Upper lobe of right lung (tissue), 1 donor: ENCODE results near the gene FRYL. TPM values are rescaled to one million over a fixed set of nuclear protein-coding genes. Genes with fewer than 3 reads are reported as not detected.

ENCODE experiments used
- ATAC-seq: fragments of 200-7000 bp; cut with Tn5 transposase; one replicate; pipeline ENCODE4 v1.9.1; 2020; ENCODE audit warnings: mild to moderate bottlenecking, moderate library complexity
- DNase-seq: peaks from one replicate; pipeline ENCODE4 v3.0.0-alpha.2; 2020
- H3K27ac ChIP-seq: fragments of 200-600 bp; one replicate; pipeline ENCODE4 v1.8.0; 2022
- H3K27me3 ChIP-seq: fragments of 200-600 bp; one replicate; pipeline ENCODE4 v1.8.0; 2022; ENCODE audit warnings: mild to moderate bottlenecking
- H3K36me3 ChIP-seq: fragments of 200-600 bp; one replicate; pipeline ENCODE4 v1.8.0; 2022
- H3K4me1 ChIP-seq: fragments of 200-600 bp; one replicate; pipeline ENCODE4 v1.8.0; 2022
- H3K4me3 ChIP-seq: fragments of 200-600 bp; one replicate; pipeline ENCODE4 v1.8.0; 2022; ENCODE audit warnings: mild to moderate bottlenecking
- H3K9me3 ChIP-seq: fragments of 200-600 bp; one replicate; pipeline ENCODE4 v1.8.0; 2022
- intact Hi-C: fragments of 100-400 bp; cut with DNase I; formaldehyde crosslinking; loops from one replicate; pipeline ENCODE4 v1.11.0; 2022
- total RNA-seq: library from RNA; stranded (reverse); fragmentation: NEBNext Ultra II Directional; extraction: Animal tissue kit (Norgen Biotek cat#: 25700); gene quantifications from one replicate; pipeline ENCODE4 v1.2.1, GENCODE V29; 2021
- TF ChIP-seq, protein P1 (sequence below): fragments of 200-600 bp; IDR thresholded peaks from one replicate; pipeline ENCODE4 v1.8.0; 2022; ENCODE audit warnings: antibody characterized with exemption
- donor health status: DM: no; HTN: yes; CAD: no; lungs with severe emphysema.

FRYL gene
- total RNA-seq, 1 donor from 2014 or later, result 71.9 TPM

DNA sequence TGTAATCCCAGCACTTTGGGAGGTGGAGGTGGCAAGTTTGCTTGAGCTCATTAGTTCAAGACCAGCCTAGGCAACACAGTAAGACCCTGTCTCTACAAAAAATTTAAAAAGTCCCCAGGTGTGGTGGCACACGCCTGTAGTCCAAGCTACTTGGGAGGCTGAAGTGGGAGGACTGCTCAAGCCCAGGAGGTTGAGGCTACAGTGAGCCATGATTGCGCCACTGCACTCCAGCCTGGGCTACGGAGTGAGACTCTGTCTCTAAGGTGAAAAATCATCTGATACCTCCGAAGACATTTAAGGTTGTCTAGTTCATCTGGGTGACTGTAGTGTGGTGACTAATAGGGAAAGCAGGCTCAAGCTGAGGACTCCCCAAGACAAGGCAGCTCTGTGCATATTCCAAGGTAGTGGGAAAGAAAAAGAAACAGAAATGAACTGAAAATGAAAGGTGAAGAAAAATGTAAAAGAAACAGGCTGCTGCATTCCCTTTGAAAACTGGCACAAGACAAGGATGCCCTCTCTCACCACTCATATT lies 23.3 kb downstream of the FRYL start:
- intact Hi-C loops, result no loop called here
- DNase-seq, result no peak
- no peaks in the 10 kb centered on the region for H3K9me3 ChIP-seq
- H3K36me3 ChIP-seq, result no peaks in the 10 kb centered on the region
- no peaks in the 10 kb centered on the region for H3K27me3 ChIP-seq
- ATAC-seq, result no peak
- no peak overlapping the region for H3K27ac ChIP-seq
- H3K4me3 ChIP-seq, result no peak overlapping the region
- peaks cover 5% of the 10 kb centered on the region for H3K4me1 ChIP-seq
- TF ChIP-seq, protein P1, sequence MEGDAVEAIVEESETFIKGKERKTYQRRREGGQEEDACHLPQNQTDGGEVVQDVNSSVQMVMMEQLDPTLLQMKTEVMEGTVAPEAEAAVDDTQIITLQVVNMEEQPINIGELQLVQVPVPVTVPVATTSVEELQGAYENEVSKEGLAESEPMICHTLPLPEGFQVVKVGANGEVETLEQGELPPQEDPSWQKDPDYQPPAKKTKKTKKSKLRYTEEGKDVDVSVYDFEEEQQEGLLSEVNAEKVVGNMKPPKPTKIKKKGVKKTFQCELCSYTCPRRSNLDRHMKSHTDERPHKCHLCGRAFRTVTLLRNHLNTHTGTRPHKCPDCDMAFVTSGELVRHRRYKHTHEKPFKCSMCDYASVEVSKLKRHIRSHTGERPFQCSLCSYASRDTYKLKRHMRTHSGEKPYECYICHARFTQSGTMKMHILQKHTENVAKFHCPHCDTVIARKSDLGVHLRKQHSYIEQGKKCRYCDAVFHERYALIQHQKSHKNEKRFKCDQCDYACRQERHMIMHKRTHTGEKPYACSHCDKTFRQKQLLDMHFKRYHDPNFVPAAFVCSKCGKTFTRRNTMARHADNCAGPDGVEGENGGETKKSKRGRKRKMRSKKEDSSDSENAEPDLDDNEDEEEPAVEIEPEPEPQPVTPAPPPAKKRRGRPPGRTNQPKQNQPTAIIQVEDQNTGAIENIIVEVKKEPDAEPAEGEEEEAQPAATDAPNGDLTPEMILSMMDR, result no peak

DNA sequence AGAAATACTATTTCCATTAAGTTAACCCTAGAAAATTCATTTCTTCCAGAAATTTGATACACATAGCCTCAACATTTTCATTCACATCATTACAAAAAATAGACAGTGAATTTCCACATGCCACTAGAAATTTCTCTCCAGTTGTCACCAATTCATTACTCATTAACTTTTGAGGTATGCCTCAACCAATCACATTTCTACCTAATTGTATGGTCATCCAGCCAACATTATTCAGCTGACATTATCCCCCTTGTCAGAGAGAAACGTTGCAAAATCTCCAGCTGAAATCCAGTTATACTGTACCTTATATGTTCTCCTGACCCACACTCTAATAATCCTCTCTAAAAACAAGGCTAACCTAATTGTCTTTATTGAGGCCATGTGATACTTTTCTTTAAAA lies 24.8 kb downstream of the FRYL start:
- no peak overlapping the region for H3K4me3 ChIP-seq
- TF ChIP-seq, protein P1, result no peak
- H3K9me3 ChIP-seq, result no peaks in the 10 kb centered on the region
- no peaks in the 10 kb centered on the region for H3K27me3 ChIP-seq
- DNase-seq, result no peak
- H3K4me1 ChIP-seq, result peaks cover 11% of the 10 kb centered on the region
- no peak for ATAC-seq
- intact Hi-C loops, result no loop called here
- H3K27ac ChIP-seq, result no peak overlapping the region
- H3K36me3 ChIP-seq, result no peaks in the 10 kb centered on the region

DNA sequence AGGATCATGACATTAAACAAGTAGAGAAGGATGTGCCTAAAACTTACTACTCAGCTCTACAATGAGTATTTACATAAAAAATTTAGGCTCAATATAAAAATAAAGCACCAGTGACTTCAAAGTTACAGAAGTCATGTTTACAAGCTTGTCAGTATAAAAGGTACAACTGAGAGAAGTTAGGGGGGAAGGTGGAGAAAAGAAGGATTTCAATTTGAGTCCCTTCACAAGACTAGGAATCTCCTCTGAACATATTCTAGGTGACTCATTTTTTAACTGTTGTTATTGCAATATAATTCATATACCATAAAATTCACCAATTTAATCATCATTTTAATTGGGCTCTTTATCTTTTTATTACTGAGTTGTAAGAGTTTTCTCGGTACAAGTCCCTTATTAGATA lies 26.9 kb downstream of the FRYL start:
- H3K9me3 ChIP-seq, result no peaks in the 10 kb centered on the region
- H3K4me1 ChIP-seq, result peaks cover 11% of the 10 kb centered on the region
- intact Hi-C loops, result no loop called here
- ATAC-seq (no peak), DNase-seq (no peak)
- H3K27me3 ChIP-seq, result no peaks in the 10 kb centered on the region
- no peak overlapping the region for H3K27ac ChIP-seq
- TF ChIP-seq, protein P1, result no peak
- no peaks in the 10 kb centered on the region for H3K36me3 ChIP-seq
- H3K4me3 ChIP-seq, result no peak overlapping the region

DNA sequence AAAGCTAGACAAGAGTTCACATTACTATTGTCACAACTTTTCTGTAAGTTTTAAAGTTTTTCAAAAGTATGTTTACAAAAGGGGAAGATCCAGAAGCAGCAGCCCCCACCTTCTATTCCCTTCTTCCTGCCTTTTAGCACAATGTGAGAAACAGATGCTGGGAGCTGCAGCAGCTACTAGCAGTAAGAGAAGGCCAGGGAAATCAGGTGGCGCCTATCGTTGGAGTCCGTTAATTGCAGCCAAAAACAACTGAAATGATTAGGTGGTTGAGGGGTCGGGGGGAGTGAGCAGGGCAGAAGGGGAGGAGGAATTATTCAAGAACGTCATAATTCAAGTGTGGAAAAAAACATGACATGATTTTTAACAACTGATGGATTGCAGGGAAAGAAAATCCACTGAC lies 27.4 kb downstream of the FRYL start:
- TF ChIP-seq, protein P1, result no peak
- Histone ChIP-seq H3K4me3 (no peak overlapping the region), H3K27me3 (no peaks in the 10 kb centered on the region), H3K4me1 (peaks cover 11% of the 10 kb centered on the region), H3K9me3 (no peaks in the 10 kb centered on the region), H3K36me3 (no peaks in the 10 kb centered on the region), H3K27ac (no peak overlapping the region)
- DNase-seq (no peak), ATAC-seq (no peak)
- intact Hi-C loops, result no loop called here

DNA sequence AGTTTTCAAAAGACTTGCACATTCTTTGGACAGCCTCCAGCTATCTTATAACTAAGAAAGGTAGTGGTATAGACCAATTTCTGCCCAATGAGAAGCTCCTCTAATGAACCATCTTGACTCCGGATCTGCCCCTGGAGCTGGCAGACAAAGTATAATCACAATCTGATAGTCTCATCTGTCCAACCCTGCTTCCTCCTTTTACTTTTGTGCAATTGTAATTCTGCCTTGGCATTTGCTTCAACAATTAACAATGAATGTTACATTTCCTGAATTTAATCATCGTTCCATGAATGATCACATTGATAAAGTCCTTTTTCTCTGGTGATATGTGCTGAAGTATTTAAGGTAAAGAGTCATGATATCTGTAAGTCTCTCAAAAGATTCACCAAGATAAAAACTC lies 27.8 kb downstream of the FRYL start:
- Histone ChIP-seq H3K27ac (no peak overlapping the region), H3K27me3 (no peaks in the 10 kb centered on the region), H3K4me1 (peaks cover 11% of the 10 kb centered on the region), H3K4me3 (no peak overlapping the region), H3K36me3 (no peaks in the 10 kb centered on the region), H3K9me3 (no peaks in the 10 kb centered on the region)
- DNase-seq (no peak), ATAC-seq (no peak)
- intact Hi-C loops, result no loop called here
- TF ChIP-seq, protein P1, result no peak

DNA sequence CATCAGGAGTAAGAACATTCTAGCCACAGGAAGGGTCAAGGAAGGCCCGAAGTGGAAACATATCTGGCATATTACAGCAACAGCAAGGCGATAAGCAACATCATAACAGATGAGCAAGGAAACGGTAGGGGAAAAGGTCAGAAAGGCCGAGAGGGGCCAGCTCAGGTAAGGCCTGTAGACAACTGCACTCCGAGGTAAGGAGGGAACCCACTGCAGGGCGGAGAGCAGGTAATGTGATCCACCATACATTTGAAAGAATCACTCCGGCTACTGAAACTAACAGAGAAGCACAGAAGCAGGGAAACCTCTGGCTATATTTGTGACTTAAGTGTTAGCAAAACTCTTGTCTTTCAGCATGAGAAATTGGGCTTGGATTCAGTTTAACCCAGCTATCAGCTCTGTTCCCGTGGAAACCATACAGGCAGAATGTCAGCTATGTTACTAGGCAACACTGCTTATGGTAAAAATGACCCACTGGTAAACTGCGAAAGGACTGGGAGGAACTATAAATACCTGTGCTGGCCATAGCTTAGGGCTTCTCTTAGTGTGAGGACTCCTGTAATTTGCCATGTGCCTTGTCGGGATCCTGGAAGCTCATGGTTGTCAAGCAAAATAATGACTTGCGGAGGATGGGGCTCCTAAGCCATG lies 31.0 kb downstream of the FRYL start:
- Histone ChIP-seq H3K36me3 (no peaks in the 10 kb centered on the region), H3K9me3 (no peaks in the 10 kb centered on the region), H3K4me1 (peaks cover 7% of the 10 kb centered on the region), H3K27me3 (no peaks in the 10 kb centered on the region), H3K4me3 (no peak overlapping the region), H3K27ac (no peak overlapping the region)
- intact Hi-C loops, result no loop called here
- ATAC-seq (no peak), DNase-seq (no peak)
- TF ChIP-seq, protein P1, result no peak
